LNCAP (cell line): Measurements from ENCODE around the gene PSKH1.

Experiments
- CTCF ChIP-seq: fragments of 450-650 bp; IDR thresholded peaks from 2 replicates; pipeline ENCODE4 v1.5.1; 2017; ENCODE audit warnings: mild to moderate bottlenecking

Gene PSKH1

GRCh38 chr16:67961551-67961957, 68.5 kb downstream of the PSKH1 start:
- no peak for TF ChIP-seq CTCF

GRCh38 chr16:67962135-67962534, 69.1 kb downstream of the PSKH1 start:
- no peak for TF ChIP-seq CTCF

GRCh38 chr16:67963292-67963661, 70.2 kb downstream of the PSKH1 start:
- no peak for TF ChIP-seq CTCF

GRCh38 chr16:67963662-67964321, 70.7 kb downstream of the PSKH1 start:
- no peak for TF ChIP-seq CTCF

- TF ChIP-seq CTCF = no peak
Measured at GRCh38 chr16:67964477-67965131, 71.5 kb downstream of the PSKH1 start.

- no peak for TF ChIP-seq CTCF
Measured at GRCh38 chr16:67965668-67966548, 72.9 kb downstream of the PSKH1 start.

GRCh38 chr16:67966549-67967182, 73.6 kb downstream of the PSKH1 start:
- TF ChIP-seq CTCF = no peak
